Mucosa of rectum (tissue), 2 donors: Measurements from ENCODE around the gene RPL18A.
A peak's percentile ranks its signal among the peaks of the same experiment; 100 is the strongest.

Experiments used
- H3K27ac ChIP-seq, 2 donors: one replicate each; pipeline ENCODE4 v1.7.0; 2013; ENCODE audit warnings: inconsistent platforms in 2 of 2, low read depth in 2 of 2, low read length in 2 of 2
- H3K27me3 ChIP-seq, 2 donors: one replicate each; pipeline ENCODE4 v1.7.0; 2013; ENCODE audit warnings: low read length in 2 of 2; ENCODE audit not compliant: control insufficient read depth in 2 of 2, insufficient read depth in 2 of 2
- H3K36me3 ChIP-seq, 2 donors: one replicate each; pipeline ENCODE4 v1.7.0; 2013; ENCODE audit warnings: low read length in 2 of 2; ENCODE audit not compliant: control insufficient read depth in 2 of 2, insufficient read depth in 2 of 2
- H3K4me1 ChIP-seq, 2 donors: one replicate each; pipeline ENCODE4 v1.7.0; 2013; ENCODE audit warnings: low read length in 2 of 2, mild to moderate bottlenecking in 1 of 2; ENCODE audit not compliant: control insufficient read depth in 2 of 2, insufficient read depth in 2 of 2
- H3K4me3 ChIP-seq, 2 donors: one replicate each; pipeline ENCODE4 v1.7.0; 2013; ENCODE audit warnings: low read length in 2 of 2
- H3K9ac ChIP-seq, 2 donors: one replicate each; pipeline ENCODE4 v1.7.0; 2013; ENCODE audit warnings: low read length in 2 of 2, low read depth in 1 of 2, mild to moderate bottlenecking in 1 of 2
- H3K9me3 ChIP-seq, 2 donors: one replicate each; pipeline ENCODE4 v1.7.0; 2013; ENCODE audit warnings: low read length in 2 of 2; ENCODE audit not compliant: control insufficient read depth in 2 of 2
- donor health status: healthy.
- donor health status: Normal muscosa, but diverticular disease.

The RPL18A gene

DNA sequence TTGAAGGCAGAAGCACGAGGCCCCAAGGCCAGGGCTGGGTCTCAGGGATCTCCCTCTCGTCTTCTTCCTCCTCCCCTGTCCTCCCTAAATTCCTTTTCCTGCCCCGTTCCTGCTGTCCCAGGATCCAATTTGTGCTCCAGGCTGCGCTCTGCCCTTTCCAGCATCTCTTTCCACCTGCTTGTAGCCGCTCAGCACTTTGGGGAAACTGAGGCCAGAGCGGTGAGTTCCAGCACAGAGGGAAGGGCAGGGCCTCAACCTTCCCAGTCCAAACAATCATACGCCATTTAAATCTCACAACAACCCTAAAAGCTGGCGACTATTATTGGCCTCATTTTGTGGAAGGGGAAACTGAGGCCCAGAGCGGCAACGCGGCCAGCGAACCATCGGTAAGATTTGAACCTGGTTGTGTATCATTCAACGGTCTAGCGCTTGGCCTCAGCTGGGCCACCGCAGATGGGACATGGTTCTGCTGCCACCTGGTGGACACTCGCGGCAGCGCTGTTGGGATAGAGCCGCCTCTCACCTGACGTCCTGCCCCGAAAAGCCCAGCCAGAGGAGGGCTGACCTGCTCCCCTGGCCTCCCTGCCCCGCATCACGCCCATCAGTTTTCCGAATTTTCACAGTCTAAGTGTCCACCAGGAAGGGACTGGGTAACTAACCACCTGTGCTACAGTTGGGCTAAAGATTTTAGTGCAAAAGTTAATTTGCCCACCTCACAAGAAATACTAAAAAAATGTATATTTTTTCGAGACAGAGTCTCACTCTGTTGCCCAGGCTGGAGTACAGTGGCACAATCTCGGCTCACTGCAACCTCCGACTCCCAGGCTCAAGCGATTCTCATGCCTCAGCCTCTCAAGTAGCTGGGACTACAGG, 4.2 kb upstream of the RPL18A start:
- H3K9ac ChIP-seq, result no peak overlapping the region
- H3K9me3 ChIP-seq, result no peaks in the 10 kb centered on the region
- H3K4me3 ChIP-seq, result no peak overlapping the region
- H3K27me3 ChIP-seq, result peaks cover 0 to 2% of the 10 kb centered on the region in 2 donors
- peaks cover 4 to 6% of the 10 kb centered on the region in 2 donors for H3K4me1 ChIP-seq
- H3K36me3 ChIP-seq, result no peaks in the 10 kb centered on the region
- H3K27ac ChIP-seq, result no peak overlapping the region

GRCh38 chr19:17860331-17860992, 752 bp downstream of the RPL18A start:
- Histone ChIP-seq H3K4me3 (peak overlapping the region; percentile 85 to 100), H3K27ac (peak overlapping the region; percentile 77 to 83), H3K36me3 (peaks cover 28 to 42% of the 10 kb centered on the region in 2 donors), H3K4me1 (peaks cover 36 to 45% of the 10 kb centered on the region in 2 donors), H3K27me3 (no peaks in the 10 kb centered on the region), H3K9me3 (no peaks in the 10 kb centered on the region), H3K9ac (peak overlapping the region; percentile 88 to 93)

DNA sequence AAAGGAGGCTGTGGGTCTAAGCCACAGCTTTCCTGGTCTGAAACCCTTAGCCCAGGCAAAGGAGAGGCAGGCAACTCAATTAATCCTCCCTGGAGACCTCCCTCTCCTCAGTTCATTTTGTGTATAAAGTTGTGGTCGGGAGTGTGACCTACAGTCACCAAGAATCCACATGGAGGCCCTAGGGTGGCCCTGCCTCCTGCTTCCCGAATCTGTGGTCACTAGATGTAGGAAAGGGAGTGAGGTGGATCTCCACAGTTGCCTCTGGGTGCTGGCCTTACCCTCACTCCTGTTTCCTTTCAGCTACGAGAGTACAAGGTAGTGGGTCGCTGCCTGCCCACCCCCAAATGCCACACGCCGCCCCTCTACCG, 1.3 kb downstream of the RPL18A start:
- peaks cover 40 to 49% of the 10 kb centered on the region in 2 donors for H3K4me1 ChIP-seq
- H3K9me3 ChIP-seq, result no peaks in the 10 kb centered on the region
- peak overlapping the region; percentile 85 to 100 for H3K4me3 ChIP-seq
- H3K36me3 ChIP-seq, result peaks cover 28 to 42% of the 10 kb centered on the region in 2 donors
- H3K9ac ChIP-seq, result peak overlapping the region; percentile 88 to 93
- no peaks in the 10 kb centered on the region for H3K27me3 ChIP-seq
- peak overlapping the region in 1 of 2 donors; percentile 77 for H3K27ac ChIP-seq

GRCh38 chr19:17861542-17862402, 2.1 kb downstream of the RPL18A start:
- H3K9ac ChIP-seq, result peak overlapping the region in 1 of 2 donors; percentile 88
- H3K36me3 ChIP-seq, result peaks cover 28 to 42% of the 10 kb centered on the region in 2 donors
- H3K27ac ChIP-seq, result peak overlapping the region; percentile 6 to 17
- H3K9me3 ChIP-seq, result no peaks in the 10 kb centered on the region
- peaks cover 42 to 53% of the 10 kb centered on the region in 2 donors for H3K4me1 ChIP-seq
- H3K27me3 ChIP-seq, result no peaks in the 10 kb centered on the region
- H3K4me3 ChIP-seq, result peak overlapping the region; percentile 37 to 100

DNA sequence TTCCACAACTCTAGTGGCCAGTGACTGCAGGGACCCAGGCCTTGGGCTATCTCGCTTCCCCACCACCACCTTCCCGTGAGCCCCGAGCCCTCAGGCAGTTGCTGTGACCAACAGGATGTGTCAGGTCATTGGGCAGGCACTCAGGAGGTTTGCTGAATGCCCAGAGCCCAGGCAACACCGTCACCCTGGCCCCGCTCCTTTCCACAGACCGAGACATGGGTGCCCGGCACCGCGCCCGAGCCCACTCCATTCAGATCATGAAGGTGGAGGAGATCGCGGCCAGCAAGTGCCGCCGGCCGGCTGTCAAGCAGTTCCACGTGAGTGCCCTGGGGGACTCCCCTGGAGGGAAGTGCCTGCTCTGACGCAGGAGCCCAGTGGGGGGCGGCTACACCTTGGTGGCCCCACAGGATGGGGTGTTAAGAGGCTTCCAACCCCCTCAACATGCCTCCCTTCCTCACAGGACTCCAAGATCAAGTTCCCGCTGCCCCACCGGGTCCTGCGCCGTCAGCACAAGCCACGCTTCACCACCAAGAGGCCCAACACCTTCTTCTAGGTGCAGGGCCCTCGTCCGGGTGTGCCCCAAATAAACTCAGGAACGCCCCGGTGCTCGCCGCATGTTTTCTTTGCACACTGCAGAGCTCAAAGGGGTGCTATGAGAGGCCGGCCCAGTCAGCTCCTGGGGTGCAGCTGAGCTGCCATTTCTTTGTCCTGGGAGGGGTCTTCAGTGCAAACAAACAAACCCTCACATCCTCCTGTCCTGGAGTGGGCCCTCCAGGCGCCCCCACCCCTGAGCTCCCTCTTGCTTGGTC, 3.2 kb downstream of the RPL18A start:
- Histone ChIP-seq H3K27me3 (no peaks in the 10 kb centered on the region), H3K9me3 (no peaks in the 10 kb centered on the region), H3K4me1 (peaks cover 42 to 59% of the 10 kb centered on the region in 2 donors), H3K9ac (peak overlapping the region in 1 of 2 donors; percentile 51), H3K4me3 (no peak overlapping the region), H3K27ac (peak overlapping the region; percentile 82 to 86), H3K36me3 (peaks cover 28 to 42% of the 10 kb centered on the region in 2 donors)

GRCh38 chr19:17863520-17864182, 3.9 kb downstream of the RPL18A start:
- peak overlapping the region; percentile 82 to 86 for H3K27ac ChIP-seq

GRCh38 chr19:17865364-17866311, 5.9 kb downstream of the RPL18A start:
- H3K9ac ChIP-seq, result peak overlapping the region; percentile 41 to 46
- H3K27ac ChIP-seq, result peak overlapping the region; percentile 82 to 86
- H3K36me3 ChIP-seq, result peaks cover 28 to 41% of the 10 kb centered on the region in 2 donors
- no peak overlapping the region for H3K4me3 ChIP-seq
- H3K4me1 ChIP-seq, result peaks cover 37 to 52% of the 10 kb centered on the region in 2 donors
- H3K27me3 ChIP-seq, result peaks cover 3 to 6% of the 10 kb centered on the region in 2 donors
- H3K9me3 ChIP-seq, result no peaks in the 10 kb centered on the region

More at GRCh38 chr19:17863520-17864182, 3.9 kb downstream of the RPL18A start:
- no peaks in the 10 kb centered on the region for H3K27me3 ChIP-seq
- H3K36me3 ChIP-seq, result peaks cover 28 to 42% of the 10 kb centered on the region in 2 donors
- H3K9ac ChIP-seq, result peak overlapping the region in 1 of 2 donors; percentile 51
- peaks cover 42 to 59% of the 10 kb centered on the region in 2 donors for H3K4me1 ChIP-seq
- H3K9me3 ChIP-seq, result no peaks in the 10 kb centered on the region
- no peak overlapping the region for H3K4me3 ChIP-seq

GRCh38 chr19:17866312-17866963, 6.7 kb downstream of the RPL18A start:
- Histone ChIP-seq H3K9ac (peak overlapping the region in 1 of 2 donors; percentile 46), H3K36me3 (peaks cover 25 to 34% of the 10 kb centered on the region in 2 donors), H3K27me3 (peaks cover 11 to 14% of the 10 kb centered on the region in 2 donors), H3K9me3 (no peaks in the 10 kb centered on the region), H3K4me3 (no peak overlapping the region), H3K27ac (peak overlapping the region; percentile 82 to 84), H3K4me1 (peaks cover 30 to 44% of the 10 kb centered on the region in 2 donors)
